ENCODE results near the gene GAB2.

GAB2 gene

DNA sequence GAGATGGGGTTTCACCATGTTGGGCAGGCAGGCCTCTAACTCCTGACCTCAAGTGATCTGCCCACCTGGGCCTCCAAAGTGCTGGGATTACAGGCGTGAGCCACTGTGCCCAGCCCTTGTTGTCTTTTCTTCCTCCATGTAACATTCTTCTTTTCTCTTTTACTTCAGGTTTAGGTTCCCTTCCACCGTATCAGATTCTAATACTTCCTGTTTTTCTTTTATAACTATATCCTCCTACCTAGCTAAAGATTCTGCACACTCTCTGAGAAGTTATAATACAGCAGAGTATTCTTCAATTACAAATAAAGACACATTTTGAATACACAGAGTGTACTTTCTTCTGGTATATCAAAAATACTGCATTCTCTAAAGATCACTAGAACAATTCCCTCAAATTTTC is 33.2 kb upstream of the GAB2 start:
- Histone ChIP-seq H3K9me3 (ENCODE audit: control insufficient read depth, low read length) (no peaks in the 10 kb centered on the region), H3K4me2 (ENCODE audit: low read length) (no peak overlapping the region), H3K36me3 (ENCODE audit: control insufficient read depth, insufficient read depth, low read length) (no peaks in the 10 kb centered on the region), H3K4me1 (no peaks in the 10 kb centered on the region), H2AFZ (no peak overlapping the region), H3K4me3 (ENCODE audit: low read depth, low read length) (no peak overlapping the region), H3K27me3 (ENCODE audit: control insufficient read depth, insufficient read depth, low read length) (no peaks in the 10 kb centered on the region), H3K27ac (no peak overlapping the region), H3K9ac (no peak overlapping the region), H3K79me2 (no peaks in the 10 kb centered on the region)
- TF ChIP-seq, protein P1, sequence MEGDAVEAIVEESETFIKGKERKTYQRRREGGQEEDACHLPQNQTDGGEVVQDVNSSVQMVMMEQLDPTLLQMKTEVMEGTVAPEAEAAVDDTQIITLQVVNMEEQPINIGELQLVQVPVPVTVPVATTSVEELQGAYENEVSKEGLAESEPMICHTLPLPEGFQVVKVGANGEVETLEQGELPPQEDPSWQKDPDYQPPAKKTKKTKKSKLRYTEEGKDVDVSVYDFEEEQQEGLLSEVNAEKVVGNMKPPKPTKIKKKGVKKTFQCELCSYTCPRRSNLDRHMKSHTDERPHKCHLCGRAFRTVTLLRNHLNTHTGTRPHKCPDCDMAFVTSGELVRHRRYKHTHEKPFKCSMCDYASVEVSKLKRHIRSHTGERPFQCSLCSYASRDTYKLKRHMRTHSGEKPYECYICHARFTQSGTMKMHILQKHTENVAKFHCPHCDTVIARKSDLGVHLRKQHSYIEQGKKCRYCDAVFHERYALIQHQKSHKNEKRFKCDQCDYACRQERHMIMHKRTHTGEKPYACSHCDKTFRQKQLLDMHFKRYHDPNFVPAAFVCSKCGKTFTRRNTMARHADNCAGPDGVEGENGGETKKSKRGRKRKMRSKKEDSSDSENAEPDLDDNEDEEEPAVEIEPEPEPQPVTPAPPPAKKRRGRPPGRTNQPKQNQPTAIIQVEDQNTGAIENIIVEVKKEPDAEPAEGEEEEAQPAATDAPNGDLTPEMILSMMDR (IDR thresholded peaks at IDR 0.05), result no peak

DNA sequence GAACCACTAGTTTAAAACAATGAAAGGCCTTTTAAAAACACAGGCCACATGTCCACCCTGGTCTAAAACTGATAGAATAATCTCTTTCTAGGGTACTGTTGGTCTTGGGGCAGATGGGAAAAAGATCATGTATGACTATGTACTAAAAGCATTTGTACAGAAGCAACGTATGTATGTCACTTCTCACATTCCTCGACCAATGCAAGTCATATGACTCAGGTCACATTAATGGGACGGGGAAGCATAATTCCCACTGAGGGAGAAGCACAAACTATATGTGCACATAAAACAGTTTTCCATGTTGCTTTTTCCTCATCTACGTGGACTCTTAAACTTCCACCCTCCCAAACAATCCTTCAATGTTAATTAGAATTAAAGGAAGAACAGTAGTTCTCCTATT is 32.2 kb upstream of the GAB2 start:
- H3K4me3 ChIP-seq (ENCODE audit: low read depth, low read length), result no peak overlapping the region
- H3K9ac ChIP-seq, result no peak overlapping the region
- TF ChIP-seq, protein P1 (IDR thresholded peaks at IDR 0.05), result no peak
- H3K36me3 ChIP-seq (ENCODE audit: control insufficient read depth, insufficient read depth, low read length), result no peaks in the 10 kb centered on the region
- H3K9me3 ChIP-seq (ENCODE audit: control insufficient read depth, low read length), result no peaks in the 10 kb centered on the region
- no peaks in the 10 kb centered on the region for H3K27me3 ChIP-seq (ENCODE audit: control insufficient read depth, insufficient read depth, low read length)
- H3K79me2 ChIP-seq, result no peaks in the 10 kb centered on the region
- H3K4me2 ChIP-seq (ENCODE audit: low read length), result no peak overlapping the region
- no peaks in the 10 kb centered on the region for H3K4me1 ChIP-seq
- H3K27ac ChIP-seq, result no peak overlapping the region
- H2AFZ ChIP-seq, result no peak overlapping the region

DNA sequence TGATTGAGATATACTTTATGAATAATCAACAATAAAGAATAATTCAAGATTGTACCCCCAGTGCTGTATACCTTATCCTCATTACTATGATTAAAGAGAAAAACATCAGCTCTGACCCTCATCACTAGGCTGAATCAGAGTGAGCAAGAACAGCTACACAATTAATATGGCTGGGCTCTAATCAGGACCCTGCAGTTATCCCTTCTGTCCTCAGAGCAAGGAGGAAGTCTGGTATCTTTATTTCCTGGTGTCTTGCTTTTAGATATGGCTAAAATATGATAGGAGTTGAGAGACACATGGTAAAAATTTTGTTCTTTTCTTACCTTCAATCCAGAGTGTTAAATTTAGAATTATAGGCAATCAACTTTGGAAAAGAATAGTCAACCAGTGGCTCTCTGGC is 28.6 kb upstream of the GAB2 start:
- Histone ChIP-seq H3K27ac (no peak overlapping the region), H3K36me3 (ENCODE audit: control insufficient read depth, insufficient read depth, low read length) (no peaks in the 10 kb centered on the region), H2AFZ (no peak overlapping the region), H3K27me3 (ENCODE audit: control insufficient read depth, insufficient read depth, low read length) (no peaks in the 10 kb centered on the region), H3K9ac (no peak overlapping the region), H3K9me3 (ENCODE audit: control insufficient read depth, low read length) (no peaks in the 10 kb centered on the region), H3K79me2 (no peaks in the 10 kb centered on the region), H3K4me3 (ENCODE audit: low read depth, low read length) (no peak overlapping the region), H3K4me2 (ENCODE audit: low read length) (no peak overlapping the region), H3K4me1 (no peaks in the 10 kb centered on the region)
- TF ChIP-seq, protein P1 (IDR thresholded peaks at IDR 0.05), result no peak

DNA sequence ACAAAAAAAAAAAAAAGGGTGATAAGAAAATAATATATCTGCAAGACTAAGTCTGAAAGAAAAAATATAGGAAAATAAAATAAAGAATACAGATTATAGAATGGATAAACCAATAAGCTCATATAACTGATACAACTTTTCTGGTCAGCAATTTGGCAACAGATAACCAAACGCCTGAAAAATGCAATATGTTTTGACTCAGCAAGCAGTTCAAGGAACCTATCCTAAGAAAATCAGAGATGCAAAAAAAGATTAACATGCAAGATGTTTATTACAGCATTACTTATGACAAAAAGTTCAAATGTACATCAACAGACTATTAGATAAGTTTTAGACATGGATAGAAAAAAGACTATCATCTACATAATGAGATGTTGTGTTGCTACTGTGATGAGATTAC is 27.1 kb upstream of the GAB2 start:
- no peak overlapping the region for H3K4me2 ChIP-seq (ENCODE audit: low read length)
- no peaks in the 10 kb centered on the region for H3K4me1 ChIP-seq
- no peaks in the 10 kb centered on the region for H3K9me3 ChIP-seq (ENCODE audit: control insufficient read depth, low read length)
- H3K27ac ChIP-seq, result no peak overlapping the region
- no peaks in the 10 kb centered on the region for H3K79me2 ChIP-seq
- H2AFZ ChIP-seq, result no peak overlapping the region
- H3K36me3 ChIP-seq (ENCODE audit: control insufficient read depth, insufficient read depth, low read length), result no peaks in the 10 kb centered on the region
- no peaks in the 10 kb centered on the region for H3K27me3 ChIP-seq (ENCODE audit: control insufficient read depth, insufficient read depth, low read length)
- TF ChIP-seq, protein P1 (IDR thresholded peaks at IDR 0.05), result no peak
- H3K4me3 ChIP-seq (ENCODE audit: low read depth, low read length), result no peak overlapping the region
- no peak overlapping the region for H3K9ac ChIP-seq

DNA sequence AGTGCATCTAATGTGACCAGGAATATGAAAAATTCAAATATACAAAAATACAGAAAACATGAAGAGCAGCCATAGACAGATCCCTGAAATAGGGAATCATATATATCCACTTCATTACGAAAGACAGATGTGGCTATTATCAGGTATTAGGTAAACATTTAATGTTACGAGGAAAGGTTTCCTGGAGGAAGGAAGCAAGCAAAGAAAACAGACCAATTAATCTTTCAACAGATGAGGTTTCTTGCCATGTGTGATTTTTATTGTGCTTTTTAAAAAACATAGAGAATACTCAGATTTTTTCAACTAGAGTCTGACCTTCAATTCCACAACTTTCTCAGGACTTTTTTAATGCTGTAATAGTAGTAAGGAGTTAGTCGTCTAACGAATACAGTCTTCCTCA is 24.3 kb upstream of the GAB2 start:
- Histone ChIP-seq H3K27ac (no peak overlapping the region), H3K4me1 (no peaks in the 10 kb centered on the region), H3K36me3 (ENCODE audit: control insufficient read depth, insufficient read depth, low read length) (no peaks in the 10 kb centered on the region), H2AFZ (no peak overlapping the region), H3K4me3 (ENCODE audit: low read depth, low read length) (no peak overlapping the region), H3K9ac (no peak overlapping the region), H3K9me3 (ENCODE audit: control insufficient read depth, low read length) (no peaks in the 10 kb centered on the region), H3K27me3 (ENCODE audit: control insufficient read depth, insufficient read depth, low read length) (no peaks in the 10 kb centered on the region), H3K4me2 (ENCODE audit: low read length) (no peak overlapping the region), H3K79me2 (no peaks in the 10 kb centered on the region)
- TF ChIP-seq, protein P1 (IDR thresholded peaks at IDR 0.05), result no peak
